GM23248 (cell line): ENCODE measurements around the gene SDR42E1. TPM values are rescaled to one million over a fixed set of nuclear protein-coding genes. Genes with fewer than 3 reads are reported as not detected.

Experiments used
- DNase-seq: peaks from one replicate; pipeline ENCODE4 v3.0.0-alpha.2; 2015
- H2AFZ ChIP-seq: fragments of 200-600 bp; sonication (generic); 2 replicates; pipeline ENCODE4 v1.6.1; 2016; ENCODE audit warnings: antibody characterized with exemption
- H3F3A ChIP-seq: fragments of 200-600 bp; sonication (generic); 2 replicates; pipeline ENCODE4 v1.6.1; 2016; ENCODE audit warnings: mild to moderate bottlenecking, antibody characterized with exemption, mixed run types; ENCODE audit not compliant: insufficient read depth
- H3K27ac ChIP-seq: fragments of 200-600 bp; sonication (generic); 2 replicates; pipeline ENCODE4 v1.5.1; 2016; ENCODE audit warnings: mild to moderate bottlenecking
- H3K27me3 ChIP-seq: fragments of 200-600 bp; sonication (generic); replicated peaks from 2 replicates; pipeline ENCODE4 v1.6.1; 2016; ENCODE audit warnings: mild to moderate bottlenecking; ENCODE audit not compliant: insufficient read depth
- H3K36me3 ChIP-seq: fragments of 200-600 bp; sonication (generic); 2 replicates; pipeline ENCODE4 v1.6.1; 2016; ENCODE audit warnings: low read depth, mild to moderate bottlenecking
- H3K4me1 ChIP-seq: fragments of 200-600 bp; sonication (generic); 2 replicates; pipeline ENCODE4 v1.6.1; 2016; ENCODE audit warnings: mild to moderate bottlenecking; ENCODE audit not compliant: insufficient read depth
- H3K4me2 ChIP-seq: fragments of 200-600 bp; sonication (generic); one replicate; pipeline ENCODE4 v1.6.1; 2016; ENCODE audit warnings: mild to moderate bottlenecking; ENCODE audit not compliant: unreplicated experiment
- H3K4me3 ChIP-seq: fragments of 200-600 bp; sonication (generic); 2 replicates; pipeline ENCODE4 v1.5.1; 2016; ENCODE audit warnings: mild to moderate bottlenecking
- H3K79me2 ChIP-seq: fragments of 200-600 bp; sonication (generic); 2 replicates; pipeline ENCODE4 v1.6.1; 2016; ENCODE audit warnings: mild to moderate bottlenecking; ENCODE audit not compliant: insufficient read depth
- H3K9ac ChIP-seq: fragments of 200-600 bp; sonication (generic); 2 replicates; pipeline ENCODE4 v1.6.1; 2016; ENCODE audit warnings: mild to moderate bottlenecking
- H3K9me2 ChIP-seq: fragments of 200-600 bp; sonication (generic); 2 replicates; pipeline ENCODE4 v1.6.1; 2016; ENCODE audit warnings: mixed run types, mild to moderate bottlenecking, moderate library complexity; ENCODE audit not compliant: insufficient read depth
- H3K9me3 ChIP-seq: fragments of 200-600 bp; sonication (generic); one replicate; pipeline ENCODE4 v1.6.1; 2017; ENCODE audit warnings: low read depth
- H4K20me1 ChIP-seq: fragments of 200-600 bp; sonication (generic); 2 replicates; pipeline ENCODE4 v1.6.0; 2016; ENCODE audit not compliant: insufficient read depth
- EZH2 ChIP-seq: fragments of 200-600 bp; sonication (generic); IDR thresholded peaks from 2 replicates; pipeline ENCODE4 v1.6.1; 2018; ENCODE audit warnings: antibody characterized with exemption, mild to moderate bottlenecking; ENCODE audit not compliant: insufficient read depth, poor library complexity, severe bottlenecking
- EZH2phosphoT487 ChIP-seq: fragments of 200-600 bp; sonication (generic); IDR thresholded peaks from 2 replicates; pipeline ENCODE4 v1.6.1; 2018; ENCODE audit warnings: antibody characterized with exemption, moderate library complexity, mild to moderate bottlenecking, low read depth; ENCODE audit not compliant: insufficient read depth
- WGBS, 2 experiments: methylation state at CpG; one replicate each; pipeline ENCODE4 v1.1.6; 2015 to 2017; ENCODE audit warnings: low lambda C conversion rate in 2 of 2, low coverage in 1 of 2; ENCODE audit errors: missing lambda C conversion rate in 2 of 2; 5-methylcytosine and 5-hydroxymethylcytosine counted together
- in situ Hi-C: fragments of 300-500 bp; cut with MboI; formaldehyde crosslinking; loops from 2 replicates; pipeline ENCODE4 v1.15.0; 2020
- polyA plus RNA-seq: library from polyadenylated mRNA; unstranded; fragments of >200 nt; fragmentation: Nextera tagmentation; extraction: Ambion mirVana; gene quantifications from 2 replicates; pipeline ENCODE4 v1.2.1, GENCODE V29; 2016
- total RNA-seq: library from RNA; depleted of rRNA; stranded (reverse); fragments of >200 nt; shearing (Covaris generic); gene quantifications from 2 replicates; pipeline ENCODE4 v1.2.3, GENCODE V29; 2014

The SDR42E1 gene
- total and polyA plus RNA-seq, 2 experiments from 2014 or later, result not detected

- in situ Hi-C loops, result no loop called here
- Histone ChIP-seq H3K9ac (no peak overlapping the region), H3K27me3 (peaks cover 11% of the 10 kb centered on the region), H3K9me2 (no peaks in the 10 kb centered on the region), H3K4me1 (peaks cover 12% of the 10 kb centered on the region), H3K4me3 (no peak overlapping the region), H4K20me1 (no peaks in the 10 kb centered on the region), H3K36me3 (no peaks in the 10 kb centered on the region), H2AFZ (no peak overlapping the region), H3F3A (peaks cover 13% of the 10 kb centered on the region), H3K4me2 (no peak overlapping the region), H3K9me3 (no peaks in the 10 kb centered on the region), H3K79me2 (no peaks in the 10 kb centered on the region), H3K27ac (no peak overlapping the region)
- DNase-seq, result no peak
- 83 to 87% methylated on average over 4 of the region's 4 CpGs for WGBS, 2 experiments
- TF ChIP-seq EZH2phosphoT487, result no peak
- no peak for TF ChIP-seq EZH2
Observed at GRCh38 chr16:82046541-82046940, 35.3 kb upstream of the SDR42E1 start.

GRCh38 chr16:82045465-82045864, 34.2 kb upstream of the SDR42E1 start:
- TF ChIP-seq EZH2 (no peak), EZH2phosphoT487 (no peak)
- 67 to 76% methylated on average over 2 of the region's 2 CpGs for WGBS, 2 experiments
- Histone ChIP-seq H3K36me3 (no peaks in the 10 kb centered on the region), H4K20me1 (no peaks in the 10 kb centered on the region), H2AFZ (no peak overlapping the region), H3K4me3 (no peak overlapping the region), H3F3A (peaks cover 13% of the 10 kb centered on the region), H3K9ac (no peak overlapping the region), H3K4me2 (no peak overlapping the region), H3K27ac (no peak overlapping the region), H3K9me2 (no peaks in the 10 kb centered on the region), H3K79me2 (no peaks in the 10 kb centered on the region), H3K27me3 (peaks cover 4% of the 10 kb centered on the region), H3K9me3 (no peaks in the 10 kb centered on the region), H3K4me1 (peaks cover 12% of the 10 kb centered on the region)
- DNase-seq, result no peak
- in situ Hi-C loops, result no loop called here

- H2AFZ ChIP-seq, result no peak overlapping the region
- H3K27ac ChIP-seq, result peak overlapping the region; percentile 29; the same call in 1 of the 2 replicates
- no peak overlapping the region for H3K4me3 ChIP-seq
- H3K36me3 ChIP-seq, result no peaks in the 10 kb centered on the region
- no peaks in the 10 kb centered on the region for H3K79me2 ChIP-seq
- TF ChIP-seq EZH2phosphoT487, result no peak
- no peak for TF ChIP-seq EZH2
- peaks cover 12% of the 10 kb centered on the region for H3K4me1 ChIP-seq
- H3K27me3 ChIP-seq, result no peaks in the 10 kb centered on the region; the same call in 1 of the 2 replicates
- peaks cover 13% of the 10 kb centered on the region for H3F3A ChIP-seq
- no peak overlapping the region for H3K4me2 ChIP-seq
- no peaks in the 10 kb centered on the region for H3K9me3 ChIP-seq
- H3K9me2 ChIP-seq, result no peaks in the 10 kb centered on the region
- WGBS, 2 experiments, result 86 to 93% methylated on average over 3 of the region's 3 CpGs
- no peaks in the 10 kb centered on the region for H4K20me1 ChIP-seq
- in situ Hi-C loops, result no loop called here
- H3K9ac ChIP-seq, result no peak overlapping the region
- DNase-seq, result no peak
Observed at GRCh38 chr16:82044585-82044911, 33.3 kb upstream of the SDR42E1 start.

- Histone ChIP-seq H3K4me1 (peaks cover 12% of the 10 kb centered on the region), H3K79me2 (no peaks in the 10 kb centered on the region), H3K4me3 (no peak overlapping the region; the same call in 1 of the 2 replicates), H3K36me3 (no peaks in the 10 kb centered on the region), H3K9me3 (no peaks in the 10 kb centered on the region), H3K4me2 (no peak overlapping the region), H3K9me2 (no peaks in the 10 kb centered on the region), H3F3A (peaks cover 13% of the 10 kb centered on the region), H2AFZ (no peak overlapping the region), H3K9ac (no peak overlapping the region), H4K20me1 (no peaks in the 10 kb centered on the region), H3K27me3 (no peaks in the 10 kb centered on the region; the same call in 1 of the 2 replicates), H3K27ac (peak overlapping the region; percentile 29)
- in situ Hi-C loops, result no loop called here
- TF ChIP-seq EZH2phosphoT487, result no peak
- TF ChIP-seq EZH2, result no peak
- peak; percentile 94 for DNase-seq
- WGBS, 2 experiments, result 27% methylated on average over 6 of the region's 6 CpGs
Observed at GRCh38 chr16:82043680-82044584, 32.7 kb upstream of the SDR42E1 start.
